GM23338 (cell line): Measurements from ENCODE around the gene RBM19.

Source experiments
- CREB1 ChIP-seq: fragments of 250-450 bp; sonication (Bioruptor Pico); IDR thresholded peaks from 2 replicates; pipeline ENCODE4 v1.5.0; 2020; ENCODE audit warnings: low read depth, mild to moderate bottlenecking, moderate library complexity
- EZH2 ChIP-seq: fragments of 200-600 bp; sonication (generic); IDR thresholded peaks from one replicate; pipeline ENCODE4 v1.8.0; 2017; ENCODE audit warnings: antibody characterized with exemption, mild to moderate bottlenecking, low read depth; ENCODE audit not compliant: unreplicated experiment
- EZH2phosphoT487 ChIP-seq: fragments of 200-600 bp; sonication (generic); IDR thresholded peaks from one replicate; pipeline ENCODE4 v1.8.1; 2018; ENCODE audit warnings: antibody characterized with exemption; ENCODE audit not compliant: unreplicated experiment
- JUNB ChIP-seq: IDR thresholded peaks from one replicate; pipeline ENCODE4 v1.6.1; 2016; ENCODE audit warnings: antibody characterized with exemption; ENCODE audit not compliant: unreplicated experiment
- POLR2AphosphoS5 ChIP-seq: IDR thresholded peaks from 2 replicates; pipeline ENCODE4 v1.6.1; 2016; ENCODE audit warnings: antibody characterized with exemption, low read depth
- STAT1 ChIP-seq: IDR thresholded peaks from one replicate; pipeline ENCODE4 v1.6.1; 2016; ENCODE audit warnings: antibody characterized with exemption; ENCODE audit not compliant: unreplicated experiment
- TF ChIP-seq, protein P1 (sequence below), 2 experiments: fragments of 200-600 bp in 1 of 2; sonication (generic) in 1 of 2; conservative IDR thresholded peaks; 2 replicates each; pipeline versions ENCODE4 v1.5.1 to v1.6.1; 2016 to 2017; ENCODE audit warnings: antibody characterized with exemption in 2 of 2, low read depth in 2 of 2, mild to moderate bottlenecking in 2 of 2, moderate library complexity in 1 of 2
- TF ChIP-seq, protein P2 (sequence below): IDR thresholded peaks from 2 replicates; pipeline ENCODE4 v1.6.1; 2016; ENCODE audit warnings: antibody characterized with exemption
- TF ChIP-seq, protein P3 (sequence below): IDR thresholded peaks from one replicate; pipeline ENCODE4 v1.6.1; 2018; ENCODE audit warnings: antibody characterized with exemption; ENCODE audit not compliant: unreplicated experiment

DNA sequence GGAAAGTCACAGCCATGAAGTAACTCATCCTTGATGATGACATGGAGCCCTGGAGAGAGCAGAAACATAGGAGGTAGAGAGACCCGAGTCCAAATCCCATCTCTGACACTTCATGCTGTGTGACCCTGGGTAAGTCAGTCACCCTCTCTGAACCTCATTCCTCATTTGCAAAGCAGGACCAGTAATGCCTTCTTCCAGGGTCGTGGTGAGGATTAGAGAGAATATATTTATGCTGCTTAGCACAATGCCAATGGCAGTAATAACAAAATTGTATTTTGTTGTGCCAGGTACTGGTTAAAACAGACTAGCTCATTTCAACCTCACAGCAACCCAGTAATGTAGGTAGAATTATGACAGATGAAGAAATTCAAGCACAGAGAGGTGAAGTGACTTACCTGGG, 13.9 kb upstream of the RBM19 start:
- TF ChIP-seq, protein P1, sequence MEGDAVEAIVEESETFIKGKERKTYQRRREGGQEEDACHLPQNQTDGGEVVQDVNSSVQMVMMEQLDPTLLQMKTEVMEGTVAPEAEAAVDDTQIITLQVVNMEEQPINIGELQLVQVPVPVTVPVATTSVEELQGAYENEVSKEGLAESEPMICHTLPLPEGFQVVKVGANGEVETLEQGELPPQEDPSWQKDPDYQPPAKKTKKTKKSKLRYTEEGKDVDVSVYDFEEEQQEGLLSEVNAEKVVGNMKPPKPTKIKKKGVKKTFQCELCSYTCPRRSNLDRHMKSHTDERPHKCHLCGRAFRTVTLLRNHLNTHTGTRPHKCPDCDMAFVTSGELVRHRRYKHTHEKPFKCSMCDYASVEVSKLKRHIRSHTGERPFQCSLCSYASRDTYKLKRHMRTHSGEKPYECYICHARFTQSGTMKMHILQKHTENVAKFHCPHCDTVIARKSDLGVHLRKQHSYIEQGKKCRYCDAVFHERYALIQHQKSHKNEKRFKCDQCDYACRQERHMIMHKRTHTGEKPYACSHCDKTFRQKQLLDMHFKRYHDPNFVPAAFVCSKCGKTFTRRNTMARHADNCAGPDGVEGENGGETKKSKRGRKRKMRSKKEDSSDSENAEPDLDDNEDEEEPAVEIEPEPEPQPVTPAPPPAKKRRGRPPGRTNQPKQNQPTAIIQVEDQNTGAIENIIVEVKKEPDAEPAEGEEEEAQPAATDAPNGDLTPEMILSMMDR (conservative IDR thresholded peaks at IDR 0.05; ENCODE audit: low read depth in 2 of 2): no peak
- TF ChIP-seq JUNB (no peak), POLR2AphosphoS5 (no peak), EZH2 (no peak), EZH2phosphoT487 (no peak), STAT1 (no peak), CREB1 (CRISPR knock-in tag) (no peak)
- TF ChIP-seq, protein P2, sequence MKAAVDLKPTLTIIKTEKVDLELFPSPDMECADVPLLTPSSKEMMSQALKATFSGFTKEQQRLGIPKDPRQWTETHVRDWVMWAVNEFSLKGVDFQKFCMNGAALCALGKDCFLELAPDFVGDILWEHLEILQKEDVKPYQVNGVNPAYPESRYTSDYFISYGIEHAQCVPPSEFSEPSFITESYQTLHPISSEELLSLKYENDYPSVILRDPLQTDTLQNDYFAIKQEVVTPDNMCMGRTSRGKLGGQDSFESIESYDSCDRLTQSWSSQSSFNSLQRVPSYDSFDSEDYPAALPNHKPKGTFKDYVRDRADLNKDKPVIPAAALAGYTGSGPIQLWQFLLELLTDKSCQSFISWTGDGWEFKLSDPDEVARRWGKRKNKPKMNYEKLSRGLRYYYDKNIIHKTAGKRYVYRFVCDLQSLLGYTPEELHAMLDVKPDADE: no peak
- TF ChIP-seq, protein P3, sequence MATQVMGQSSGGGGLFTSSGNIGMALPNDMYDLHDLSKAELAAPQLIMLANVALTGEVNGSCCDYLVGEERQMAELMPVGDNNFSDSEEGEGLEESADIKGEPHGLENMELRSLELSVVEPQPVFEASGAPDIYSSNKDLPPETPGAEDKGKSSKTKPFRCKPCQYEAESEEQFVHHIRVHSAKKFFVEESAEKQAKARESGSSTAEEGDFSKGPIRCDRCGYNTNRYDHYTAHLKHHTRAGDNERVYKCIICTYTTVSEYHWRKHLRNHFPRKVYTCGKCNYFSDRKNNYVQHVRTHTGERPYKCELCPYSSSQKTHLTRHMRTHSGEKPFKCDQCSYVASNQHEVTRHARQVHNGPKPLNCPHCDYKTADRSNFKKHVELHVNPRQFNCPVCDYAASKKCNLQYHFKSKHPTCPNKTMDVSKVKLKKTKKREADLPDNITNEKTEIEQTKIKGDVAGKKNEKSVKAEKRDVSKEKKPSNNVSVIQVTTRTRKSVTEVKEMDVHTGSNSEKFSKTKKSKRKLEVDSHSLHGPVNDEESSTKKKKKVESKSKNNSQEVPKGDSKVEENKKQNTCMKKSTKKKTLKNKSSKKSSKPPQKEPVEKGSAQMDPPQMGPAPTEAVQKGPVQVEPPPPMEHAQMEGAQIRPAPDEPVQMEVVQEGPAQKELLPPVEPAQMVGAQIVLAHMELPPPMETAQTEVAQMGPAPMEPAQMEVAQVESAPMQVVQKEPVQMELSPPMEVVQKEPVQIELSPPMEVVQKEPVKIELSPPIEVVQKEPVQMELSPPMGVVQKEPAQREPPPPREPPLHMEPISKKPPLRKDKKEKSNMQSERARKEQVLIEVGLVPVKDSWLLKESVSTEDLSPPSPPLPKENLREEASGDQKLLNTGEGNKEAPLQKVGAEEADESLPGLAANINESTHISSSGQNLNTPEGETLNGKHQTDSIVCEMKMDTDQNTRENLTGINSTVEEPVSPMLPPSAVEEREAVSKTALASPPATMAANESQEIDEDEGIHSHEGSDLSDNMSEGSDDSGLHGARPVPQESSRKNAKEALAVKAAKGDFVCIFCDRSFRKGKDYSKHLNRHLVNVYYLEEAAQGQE: no peak
